HG03196 (cell line): ENCODE data around the gene ZNF446.
"Not testable (repeated sequence)": the region's sequence is repeated elsewhere in the genome, so short reads cannot be mapped to it uniquely, and the experiment has no call there.

ENCODE experiments used
- ATAC-seq: cut with Tn5 transposase; IDR thresholded peaks from one replicate; pipeline ENCODE4 v1.9.1; 2021; ENCODE audit not compliant: unreplicated experiment

Gene ZNF446

DNA sequence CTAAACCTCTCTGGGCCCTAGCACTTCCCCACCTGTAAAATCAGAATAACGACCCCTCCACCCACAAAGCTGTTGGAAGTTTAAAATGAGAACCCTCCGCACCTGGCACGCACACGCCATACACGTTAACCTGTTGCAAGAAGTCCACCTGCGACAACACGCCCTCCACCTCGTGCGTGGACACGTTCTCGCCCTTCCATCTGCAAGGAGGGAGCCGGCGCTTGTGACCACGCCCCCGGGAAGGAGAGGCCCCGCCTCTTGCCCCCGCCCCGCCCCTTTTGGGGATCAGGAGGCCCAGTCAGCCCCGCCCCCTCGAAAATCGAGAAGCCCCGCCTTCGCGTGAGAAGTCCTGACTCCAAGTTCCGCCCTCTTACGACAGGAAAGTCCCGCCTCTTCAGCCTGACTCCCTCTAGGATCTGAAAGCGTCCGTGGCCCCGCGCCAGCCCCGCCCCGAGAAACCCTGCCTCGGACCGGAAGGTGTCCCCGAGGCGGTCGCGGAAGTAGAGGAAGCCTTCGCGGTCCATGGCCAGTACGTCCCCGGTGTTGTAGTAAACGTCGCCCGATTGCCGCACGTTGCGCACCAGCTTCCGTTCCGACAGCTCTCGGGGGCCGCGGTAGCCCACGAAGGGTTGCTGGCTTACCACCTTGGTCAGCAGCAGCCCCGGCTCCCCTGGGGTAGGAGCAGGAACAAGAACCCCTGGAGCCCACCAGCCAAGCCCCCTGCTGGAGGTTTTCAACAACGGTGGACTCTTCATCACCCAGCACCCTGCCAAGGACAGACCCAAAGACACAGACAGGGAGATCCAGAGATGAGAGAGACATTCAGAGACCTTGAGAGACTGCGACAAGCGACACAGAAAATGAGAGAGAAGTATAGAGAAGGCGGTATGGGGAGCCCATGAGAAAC is 23.1 kb downstream of the ZNF446 start:
- ATAC-seq: peak; percentile 88

DNA sequence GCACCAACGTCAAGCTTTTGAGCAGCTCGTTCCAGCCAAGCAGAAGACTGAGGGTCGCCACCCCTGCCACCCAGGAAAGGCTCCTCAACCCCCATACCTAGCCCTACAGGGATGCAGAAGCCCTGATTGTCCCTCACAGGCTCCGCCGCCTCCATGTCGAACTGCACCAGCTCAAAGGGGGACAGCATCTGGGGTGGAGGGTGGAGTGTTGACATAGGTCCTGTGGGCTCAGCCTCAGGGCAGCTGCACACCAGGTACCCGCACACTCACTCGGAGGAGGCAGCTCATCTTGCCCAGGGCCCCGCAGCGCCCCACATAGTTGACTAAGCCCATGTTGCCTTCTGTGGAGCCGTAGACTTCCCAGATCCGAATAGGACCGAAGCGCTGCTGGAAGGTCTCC is 24.1 kb downstream of the ZNF446 start:
- no peak for ATAC-seq

DNA sequence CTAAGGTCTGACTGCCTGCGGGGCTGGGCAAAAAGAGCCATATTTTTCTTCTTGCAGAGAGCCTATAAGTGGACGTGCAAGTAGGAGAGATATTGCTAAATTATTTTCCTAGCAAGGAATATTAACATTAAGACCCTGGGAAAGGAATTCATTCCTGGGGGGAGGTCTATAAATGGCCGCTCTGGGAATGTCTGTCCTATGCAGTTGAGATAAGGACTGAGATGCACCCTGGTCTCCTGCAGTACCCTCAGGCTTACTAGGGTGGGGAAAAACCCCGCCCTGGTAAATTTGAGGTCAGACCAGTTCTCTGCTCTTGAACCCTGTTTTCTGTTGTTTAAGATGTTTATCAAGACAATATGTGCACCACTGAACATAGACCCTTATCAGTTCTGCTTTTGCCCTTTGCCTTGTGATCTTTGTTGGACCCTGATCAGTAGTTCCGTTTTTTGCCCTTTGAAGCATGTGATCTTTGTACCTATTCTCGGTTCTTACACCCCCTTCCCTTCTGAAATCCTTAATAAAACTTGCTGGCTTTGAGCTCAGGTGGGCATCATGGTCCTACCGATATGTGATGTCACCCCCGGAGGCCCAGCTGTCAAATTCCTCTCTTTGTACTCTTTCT is 31.6 kb downstream of the ZNF446 start:
- not testable (repeated sequence) for ATAC-seq

DNA sequence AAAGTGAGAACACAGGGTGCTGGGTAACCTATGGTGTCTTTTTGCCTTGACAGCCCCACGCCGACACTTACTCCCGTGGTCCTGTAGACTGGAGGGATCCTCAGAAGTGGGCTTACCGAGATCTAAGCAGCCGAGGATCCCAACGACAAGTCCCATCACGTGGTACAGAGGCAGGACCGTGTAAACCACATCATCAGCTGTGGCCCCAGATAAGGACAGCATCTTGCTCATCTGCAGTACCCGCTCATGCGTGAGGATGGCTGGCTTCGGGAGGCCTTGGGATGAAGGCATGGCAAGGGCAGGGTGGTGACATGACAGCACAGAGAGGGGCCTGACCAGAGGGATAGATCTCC is 33.6 kb downstream of the ZNF446 start:
- ATAC-seq: no peak

DNA sequence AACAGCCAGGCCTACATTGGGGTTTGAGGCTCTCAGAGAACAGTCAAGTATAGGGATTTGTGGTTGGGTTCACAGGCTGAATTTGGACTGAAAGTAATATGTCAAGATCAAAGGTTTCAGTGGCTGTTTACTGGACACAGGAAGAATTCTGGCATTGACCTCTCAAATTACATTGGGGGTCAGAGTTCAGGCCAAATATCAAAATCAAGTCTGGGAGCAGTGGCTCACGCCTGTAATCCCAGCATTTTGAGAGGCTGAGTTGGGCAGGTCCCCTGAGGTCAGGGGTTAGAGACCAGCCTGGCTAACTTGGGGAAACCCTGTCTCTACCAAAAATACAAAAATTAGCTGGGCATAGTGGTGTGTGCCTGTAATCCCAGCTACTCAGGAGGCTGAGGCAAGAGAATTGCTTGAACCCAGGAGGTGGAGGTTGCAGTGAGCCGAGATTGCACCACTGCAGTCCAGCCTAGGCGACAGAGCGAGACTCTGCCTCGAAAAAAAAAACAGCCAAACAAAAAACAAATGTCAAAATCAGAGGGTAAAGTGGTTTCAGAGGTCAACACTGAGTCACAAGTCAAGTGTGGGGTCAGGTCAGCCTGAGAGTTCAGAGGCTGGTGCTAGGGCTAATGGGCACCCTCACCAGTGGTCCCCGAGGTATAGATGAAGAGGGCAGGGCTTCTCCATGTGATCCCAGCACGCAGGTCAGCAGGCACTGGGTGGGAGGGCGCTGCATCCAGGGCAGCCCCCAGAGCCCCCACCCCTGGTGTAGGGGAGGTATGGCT is 34.1 kb downstream of the ZNF446 start:
- ATAC-seq: no peak

DNA sequence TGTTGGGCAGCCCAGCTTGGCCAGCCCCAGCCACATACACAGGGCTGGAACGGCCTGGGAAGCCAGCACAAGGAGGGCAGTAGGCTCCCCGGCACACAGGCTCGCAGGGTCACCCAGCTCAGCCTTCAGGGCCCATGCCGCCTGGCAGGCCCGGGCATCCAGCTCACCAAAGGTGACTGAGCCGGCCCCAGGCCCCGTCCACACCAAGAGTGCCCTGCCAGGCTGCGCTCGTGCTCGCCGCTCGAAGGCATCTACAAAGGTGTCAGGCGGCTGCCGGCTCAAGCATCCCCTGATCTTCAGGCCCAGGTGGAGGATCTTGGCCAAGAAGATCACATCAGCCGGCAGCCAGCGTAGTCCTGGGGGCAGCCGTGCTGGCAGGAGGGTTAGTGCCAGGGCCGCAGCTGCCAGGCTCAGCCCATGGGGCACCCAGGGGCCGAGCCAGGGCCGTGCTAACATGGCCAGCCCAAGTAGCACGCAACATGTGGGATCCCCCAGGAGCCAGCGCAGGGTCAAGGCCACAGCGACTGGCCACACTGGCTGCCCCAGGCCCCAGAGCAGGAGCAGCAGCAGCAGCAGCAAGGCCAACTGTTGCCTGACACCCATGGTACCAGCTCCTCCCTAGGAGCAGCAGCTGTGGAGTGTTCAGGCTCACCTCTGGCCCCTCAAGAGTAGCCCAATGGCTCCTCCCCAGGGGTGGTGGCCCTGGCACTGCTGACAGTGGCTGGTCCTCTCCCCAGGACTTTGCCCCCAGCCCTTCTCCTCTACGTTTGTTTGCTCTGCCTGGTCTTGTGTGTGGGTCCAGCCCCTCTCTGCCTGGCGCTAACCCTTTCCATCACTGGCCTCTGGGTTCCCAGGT is 35.4 kb downstream of the ZNF446 start, which contains the start of gene SLC27A5:
Gene SLC27A5, minus strand, starts transcription at position 640 of the 856 bp plus-strand sequence. Its CDS starts 37 bp downstream, at position 603.
- ATAC-seq: no peak

DNA sequence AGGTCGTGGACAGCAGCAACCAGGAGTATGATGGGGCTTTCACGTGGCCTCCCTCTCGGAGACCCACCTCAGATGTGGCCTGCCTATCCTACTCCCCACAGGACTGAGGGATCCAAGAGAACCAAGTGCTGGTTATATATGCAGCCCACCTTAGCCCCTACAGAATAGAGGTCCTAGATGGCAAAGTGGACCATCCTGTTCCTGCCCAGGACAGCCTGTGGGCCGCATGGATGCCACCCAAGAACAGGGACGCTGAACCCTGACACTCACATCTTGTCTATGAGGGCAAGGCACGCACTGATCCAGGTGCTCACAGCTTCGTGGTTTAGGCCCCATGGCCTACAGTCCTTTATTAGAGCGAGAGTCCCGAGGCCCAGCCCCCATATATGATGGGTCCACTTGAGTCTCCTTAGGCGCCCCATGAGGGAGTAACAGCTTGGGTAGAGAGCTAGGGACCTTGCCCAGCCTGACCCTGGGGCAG is 37.1 kb downstream of the ZNF446 start:
- ATAC-seq: no peak

DNA sequence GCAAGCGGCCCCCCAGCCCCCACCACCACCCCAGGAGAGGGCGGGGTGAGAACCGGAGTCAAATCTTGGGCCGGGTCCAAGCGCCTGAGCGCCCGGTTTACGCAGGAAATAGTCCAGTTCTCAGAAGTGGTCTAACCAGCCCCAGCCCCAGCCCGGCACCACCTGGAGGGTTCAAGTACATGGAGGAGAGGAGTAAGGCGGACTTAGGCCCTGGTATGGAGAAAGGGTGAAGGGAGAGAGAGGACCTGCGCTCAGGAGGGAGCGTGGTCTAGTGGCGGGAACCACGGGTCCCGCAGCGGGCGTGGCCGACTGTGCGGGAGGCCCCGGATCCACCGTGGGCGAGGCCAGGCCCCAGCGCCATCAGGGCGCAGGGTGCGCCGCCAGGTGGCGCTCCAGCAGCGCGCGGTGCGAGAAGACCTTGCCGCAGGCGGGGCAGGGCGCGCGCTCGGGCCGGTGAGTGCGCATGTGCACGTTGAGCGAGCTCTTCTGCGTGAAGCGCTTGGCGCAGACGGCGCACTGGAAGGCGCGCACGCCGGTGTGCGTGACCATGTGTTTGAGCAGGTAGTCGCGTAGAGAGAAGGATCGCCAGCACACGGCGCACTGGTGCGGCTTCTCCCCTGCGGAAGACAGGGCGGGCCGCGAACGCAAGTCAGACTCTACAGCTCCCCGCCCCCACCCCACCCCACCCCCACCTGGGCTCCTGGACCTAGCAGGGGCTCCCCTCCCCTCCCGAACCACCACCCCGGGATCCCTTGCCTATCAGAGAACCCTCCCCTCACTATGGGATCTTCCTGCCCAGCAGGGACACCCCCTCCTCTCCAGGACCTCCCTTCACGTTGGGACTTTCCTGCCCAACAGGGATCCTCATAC is 37.8 kb downstream of the ZNF446 start:
- peak; percentile 69 for ATAC-seq

DNA sequence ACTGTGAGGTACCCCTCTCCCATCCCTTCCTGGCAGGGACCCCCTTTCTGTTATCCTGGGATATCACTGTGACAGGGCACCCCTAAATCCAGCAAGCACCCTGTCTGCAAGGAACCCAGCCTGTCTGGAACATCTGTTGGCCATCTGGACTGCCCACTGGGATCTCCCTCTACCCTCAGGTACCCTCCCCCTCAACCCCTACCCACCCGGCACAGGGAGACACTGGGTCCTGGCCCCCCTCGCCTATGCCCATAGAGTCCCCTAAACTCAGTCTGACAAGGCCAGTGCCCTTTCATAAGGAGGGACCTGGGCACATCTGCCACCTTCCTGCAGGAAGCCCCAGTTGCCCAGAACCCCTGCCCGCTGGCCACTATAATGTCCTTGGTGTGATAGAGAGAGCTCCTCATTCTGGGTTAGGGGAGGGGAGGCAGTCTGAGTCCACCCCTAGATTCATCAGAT is 38.4 kb downstream of the ZNF446 start:
- no peak for ATAC-seq

DNA sequence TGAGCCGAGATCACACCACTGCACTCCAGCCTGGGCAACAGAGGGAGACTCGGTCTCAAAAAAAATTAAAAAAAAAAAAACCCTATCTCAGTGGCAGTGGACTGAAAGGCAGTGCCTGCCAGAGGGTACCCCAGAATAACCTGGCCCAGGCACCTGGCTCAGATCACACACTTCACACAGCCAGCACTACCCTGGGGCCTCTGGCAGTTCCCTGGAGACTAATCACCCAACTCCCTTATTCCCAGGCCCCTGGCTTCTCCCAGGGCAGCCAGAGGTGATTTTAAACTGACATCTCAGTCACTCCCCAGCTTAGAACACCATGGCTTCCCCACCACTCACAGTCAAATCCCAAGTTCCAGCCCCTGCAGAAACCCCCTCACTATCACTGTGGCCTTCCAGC is 39.1 kb downstream of the ZNF446 start:
- no peak for ATAC-seq

DNA sequence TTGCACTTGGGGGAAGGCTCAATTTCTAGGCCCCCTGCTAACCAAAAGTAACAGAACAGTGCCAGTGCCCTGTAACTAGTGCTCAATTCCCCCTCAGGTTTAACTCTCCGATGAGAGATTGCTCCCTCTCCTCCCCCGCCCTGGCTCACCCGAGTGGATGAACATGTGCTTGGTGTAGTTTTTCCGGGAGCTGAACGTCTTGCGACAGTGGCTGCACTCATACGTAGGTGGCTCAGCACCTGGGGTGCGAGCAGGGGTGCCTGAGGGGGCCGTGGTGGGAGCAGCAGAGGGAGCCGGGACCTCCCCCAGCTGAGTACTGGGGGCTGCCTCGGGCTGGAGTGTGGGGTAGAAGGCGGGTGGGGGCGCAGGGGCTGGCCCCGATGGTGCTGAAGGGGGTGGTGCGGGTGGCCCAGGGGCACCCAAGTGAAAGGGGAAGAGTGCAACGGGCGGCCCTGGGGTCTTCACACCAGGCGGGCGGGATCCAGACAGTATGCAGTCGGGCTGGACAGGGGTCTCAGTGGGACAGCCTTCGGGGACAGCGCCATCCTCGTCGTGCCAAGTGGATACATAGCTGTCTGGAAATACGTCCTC is 40.2 kb downstream of the ZNF446 start:
- no peak for ATAC-seq

DNA sequence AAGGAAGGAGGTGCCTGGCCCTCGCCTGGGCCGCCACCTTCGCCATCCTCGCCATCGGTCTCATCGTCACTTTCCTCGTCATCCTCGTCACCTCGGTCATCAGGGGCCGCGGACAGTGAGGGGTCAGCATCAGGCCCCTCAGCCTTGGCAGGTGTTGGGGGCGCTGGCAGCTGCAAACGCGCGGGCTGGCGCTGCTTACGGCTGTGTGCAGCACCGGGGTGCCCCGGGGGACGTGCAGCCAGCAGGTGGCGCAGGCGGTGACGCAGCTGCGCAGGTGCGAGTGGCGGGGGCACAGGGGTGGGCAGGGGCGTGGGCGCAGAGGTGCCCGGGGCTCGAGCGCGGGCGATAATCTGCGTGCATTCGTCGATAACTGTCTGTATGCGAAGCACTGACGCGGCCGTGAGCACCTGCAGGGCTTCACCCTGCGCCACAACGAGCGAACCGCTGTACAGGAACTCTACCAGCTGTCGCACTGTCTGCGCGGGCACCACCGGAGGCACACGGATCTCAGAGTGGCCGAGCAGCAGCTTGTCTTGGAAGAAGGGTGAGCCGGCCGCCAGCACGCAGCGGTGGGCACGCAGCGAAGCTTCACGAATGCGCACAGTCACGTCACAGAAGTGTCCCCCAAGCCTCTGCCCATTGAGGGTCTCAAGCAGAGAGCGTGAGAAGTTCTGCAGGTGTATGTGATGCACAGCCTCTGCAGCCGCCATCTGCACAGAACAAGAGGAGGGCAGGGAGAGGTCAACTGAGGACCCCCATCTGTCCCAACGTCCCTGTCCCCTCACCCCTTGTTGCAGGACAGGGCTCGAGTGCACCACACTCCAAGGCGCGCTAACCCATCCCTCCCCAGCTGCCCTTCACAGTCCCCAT is 41.0 kb downstream of the ZNF446 start:
- no peak for ATAC-seq

DNA sequence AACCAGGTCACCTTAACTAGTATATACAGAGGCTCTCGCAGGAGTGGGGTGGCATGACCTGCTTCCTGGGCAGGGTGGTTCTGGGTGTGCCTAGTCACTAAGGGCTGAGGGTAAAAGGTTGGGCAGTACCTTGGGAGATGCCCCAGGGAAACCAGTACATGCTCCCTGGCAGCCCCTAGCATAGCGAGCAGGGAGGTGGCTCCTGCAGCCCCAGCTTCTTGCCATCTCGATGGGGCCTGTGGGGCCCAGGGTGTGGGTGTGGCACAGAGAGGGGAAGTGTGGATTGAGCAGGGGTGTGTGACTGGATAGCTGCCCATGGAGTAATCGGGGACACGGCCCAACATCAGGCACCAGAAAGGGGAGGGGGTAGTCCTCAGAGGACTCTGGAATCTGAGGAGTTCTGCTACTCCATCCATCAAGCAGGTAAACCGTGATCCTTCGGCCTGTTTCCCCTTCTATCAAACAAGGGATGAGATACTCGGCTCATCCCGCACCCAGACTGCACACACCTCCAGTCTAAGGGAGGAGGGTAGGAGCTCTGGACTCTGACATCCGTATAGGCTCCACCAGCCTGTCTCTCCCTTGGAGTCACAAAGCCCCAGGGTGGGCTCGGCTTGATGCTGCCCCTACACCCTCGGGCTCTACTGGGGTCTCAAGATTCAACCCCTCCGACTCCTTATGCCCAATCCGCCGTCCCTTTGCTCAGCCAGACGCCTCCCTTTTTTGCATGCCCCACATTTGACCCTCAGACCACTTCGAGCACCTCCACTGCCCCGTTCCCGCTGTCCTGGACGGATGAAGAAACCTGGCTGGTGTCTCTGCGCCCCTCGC is 42.3 kb downstream of the ZNF446 start:
- ATAC-seq: no peak

DNA sequence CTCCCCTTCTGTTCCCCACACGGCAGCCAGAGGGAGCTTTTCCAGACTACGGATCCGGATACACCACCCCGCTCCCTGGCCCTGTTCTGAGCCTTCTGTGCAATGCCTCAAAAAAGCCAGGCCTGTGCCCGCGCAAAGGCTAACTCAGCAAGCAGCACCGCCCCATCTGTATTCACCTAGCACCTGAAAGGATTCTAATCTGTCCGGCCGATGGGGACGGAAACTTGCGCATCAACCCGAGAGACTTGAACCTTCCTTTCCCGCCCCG is 42.9 kb downstream of the ZNF446 start:
- ATAC-seq: peak; percentile 6

DNA sequence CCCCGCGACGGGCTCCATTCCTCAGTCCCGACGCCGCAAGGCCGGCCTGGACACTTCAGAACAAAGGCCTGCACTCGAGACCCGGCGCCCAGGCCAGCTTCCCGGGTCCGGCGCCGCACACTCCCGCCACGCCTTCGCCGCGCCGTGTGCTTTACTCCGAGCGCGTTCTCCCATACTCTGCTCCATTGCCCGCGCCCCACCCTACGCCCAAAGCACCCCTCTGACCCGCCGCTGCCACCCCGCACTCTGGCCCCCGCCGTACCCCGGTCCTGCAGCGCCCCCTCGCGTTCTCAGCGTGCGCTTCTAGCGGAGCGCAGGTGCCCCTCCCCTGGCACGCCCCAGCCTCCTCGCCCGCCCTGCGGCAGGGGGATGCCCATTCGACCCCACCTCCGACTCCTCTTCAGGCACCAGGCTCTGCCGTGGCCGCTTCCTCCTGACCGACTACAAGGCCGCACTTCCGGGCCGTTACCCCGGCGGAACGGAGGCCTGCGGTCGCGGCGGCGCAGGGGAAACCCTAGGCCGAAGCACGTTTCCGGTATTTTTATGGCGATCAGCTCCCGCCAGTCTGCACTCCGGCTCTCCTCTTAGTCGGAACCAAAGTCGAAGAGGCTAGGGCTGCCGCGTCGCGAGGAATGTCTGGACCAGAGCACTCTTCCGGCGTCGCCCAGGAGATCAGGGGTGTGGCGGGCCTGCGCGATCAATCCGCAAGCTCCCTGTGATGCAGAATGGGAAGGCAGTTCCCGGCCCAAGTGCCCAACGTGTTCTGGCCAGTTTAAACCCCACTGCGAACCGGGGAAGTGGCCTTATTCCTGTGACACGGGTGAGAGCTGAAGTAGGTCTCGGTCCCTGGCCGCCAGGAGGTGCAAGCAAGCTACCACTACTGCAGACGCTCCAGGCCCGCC is 43.5 kb downstream of the ZNF446 start, which contains the start of gene ZBTB45:
Gene ZBTB45, minus strand, starts transcription at position 456 of the 902 bp plus-strand sequence. CDS start 2,137 bp downstream, outside the sequence.
- ATAC-seq: peak; percentile 76

DNA sequence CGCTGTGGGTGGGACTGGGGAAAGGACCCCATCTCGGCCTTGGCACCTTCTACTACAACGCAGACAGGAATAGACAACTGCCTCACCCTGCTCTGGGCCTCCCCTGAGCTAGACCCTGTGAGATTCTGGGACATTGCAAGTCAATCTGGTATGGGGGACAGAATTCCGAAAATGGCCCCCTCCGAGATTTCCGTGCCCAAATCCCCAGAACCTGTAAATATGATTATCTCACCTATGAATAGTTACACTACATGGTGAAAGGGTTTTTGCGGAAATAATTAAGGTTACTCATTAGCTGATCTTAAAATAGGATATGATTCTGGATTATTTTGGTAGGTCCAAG is 44.1 kb downstream of the ZNF446 start:
- no peak for ATAC-seq
